Glutamatergic neuron (in vitro differentiated cells): ENCODE results near the gene SIGLEC12. TPM values are rescaled to one million over a fixed set of nuclear protein-coding genes. Genes with fewer than 3 reads are reported as not detected.

ENCODE experiments used
- DNase-seq: peaks from one replicate; pipeline ENCODE4 v3.0.0; 2022
- H3K27ac Mint-ChIP-seq: one replicate; pipeline ENCODE4 v1.8.0; 2020; ENCODE audit warnings: mild to moderate bottlenecking, mixed read lengths, inconsistent platforms; ENCODE audit not compliant: unreplicated experiment
- H3K27me3 Mint-ChIP-seq: one replicate; pipeline ENCODE4 v1.8.0; 2020; ENCODE audit warnings: mild to moderate bottlenecking, moderate library complexity, mixed read lengths, inconsistent platforms; ENCODE audit not compliant: unreplicated experiment
- H3K36me3 Mint-ChIP-seq: one replicate; pipeline ENCODE4 v1.8.0; 2020; ENCODE audit warnings: mild to moderate bottlenecking, mixed read lengths, inconsistent platforms; ENCODE audit not compliant: unreplicated experiment
- H3K4me1 Mint-ChIP-seq: one replicate; pipeline ENCODE4 v1.8.0; 2020; ENCODE audit warnings: mild to moderate bottlenecking, low read depth, mixed read lengths, inconsistent platforms; ENCODE audit not compliant: unreplicated experiment
- H3K4me3 Mint-ChIP-seq: one replicate; pipeline ENCODE4 v1.8.0; 2020; ENCODE audit warnings: mild to moderate bottlenecking, mixed read lengths, inconsistent platforms; ENCODE audit not compliant: unreplicated experiment
- H3K9me3 Mint-ChIP-seq: one replicate; pipeline ENCODE4 v1.8.0; 2020; ENCODE audit warnings: mild to moderate bottlenecking, moderate library complexity, mixed read lengths, inconsistent platforms; ENCODE audit not compliant: unreplicated experiment
- total RNA-seq: library from RNA; stranded (reverse); fragmentation: NEBNext Ultra II Directional; extraction: Animal tissue kit (Norgen Biotek cat#: 25700); gene quantifications from one replicate; pipeline ENCODE4 v1.2.1, GENCODE V29; 2021; ENCODE audit not compliant: unreplicated experiment
- TF ChIP-seq, protein P1 (sequence below): fragments of 200-600 bp; sonication (generic); IDR thresholded peaks from one replicate; pipeline ENCODE4 v1.5.0; 2021; ENCODE audit not compliant: partially characterized antibody, unreplicated experiment

The SIGLEC12 gene
- total RNA-seq, 1 donor from 2014 or later, result not detected

DNA sequence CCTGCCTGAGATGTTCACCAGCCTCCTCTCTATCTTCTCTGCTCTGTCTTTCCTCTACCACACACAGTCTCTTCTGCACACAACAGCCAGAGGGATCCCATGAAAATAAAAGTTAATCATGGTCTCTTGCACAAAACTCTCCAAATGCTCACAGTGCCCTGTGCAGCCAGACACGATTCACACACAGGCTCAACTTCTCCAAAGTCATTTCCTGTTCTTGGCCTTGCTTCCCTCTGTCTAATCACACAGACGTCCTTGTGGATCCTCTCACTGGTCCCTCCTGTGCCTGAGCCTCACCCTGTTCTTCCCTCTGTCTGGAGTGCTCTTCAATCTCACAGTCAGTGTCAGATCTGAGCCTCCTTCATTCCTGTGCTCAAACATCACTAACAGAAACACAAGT, 7.8 kb downstream of the SIGLEC12 start:
- no peaks in the 10 kb centered on the region for H3K9me3 Mint-ChIP-seq
- H3K4me1 Mint-ChIP-seq, result no peaks in the 10 kb centered on the region
- peaks cover 6% of the 10 kb centered on the region for H3K27me3 Mint-ChIP-seq
- peaks cover 6% of the 10 kb centered on the region for H3K36me3 Mint-ChIP-seq
- no peak overlapping the region for H3K4me3 Mint-ChIP-seq
- DNase-seq, result no peak
- H3K27ac Mint-ChIP-seq, result no peak overlapping the region
- TF ChIP-seq, protein P1, sequence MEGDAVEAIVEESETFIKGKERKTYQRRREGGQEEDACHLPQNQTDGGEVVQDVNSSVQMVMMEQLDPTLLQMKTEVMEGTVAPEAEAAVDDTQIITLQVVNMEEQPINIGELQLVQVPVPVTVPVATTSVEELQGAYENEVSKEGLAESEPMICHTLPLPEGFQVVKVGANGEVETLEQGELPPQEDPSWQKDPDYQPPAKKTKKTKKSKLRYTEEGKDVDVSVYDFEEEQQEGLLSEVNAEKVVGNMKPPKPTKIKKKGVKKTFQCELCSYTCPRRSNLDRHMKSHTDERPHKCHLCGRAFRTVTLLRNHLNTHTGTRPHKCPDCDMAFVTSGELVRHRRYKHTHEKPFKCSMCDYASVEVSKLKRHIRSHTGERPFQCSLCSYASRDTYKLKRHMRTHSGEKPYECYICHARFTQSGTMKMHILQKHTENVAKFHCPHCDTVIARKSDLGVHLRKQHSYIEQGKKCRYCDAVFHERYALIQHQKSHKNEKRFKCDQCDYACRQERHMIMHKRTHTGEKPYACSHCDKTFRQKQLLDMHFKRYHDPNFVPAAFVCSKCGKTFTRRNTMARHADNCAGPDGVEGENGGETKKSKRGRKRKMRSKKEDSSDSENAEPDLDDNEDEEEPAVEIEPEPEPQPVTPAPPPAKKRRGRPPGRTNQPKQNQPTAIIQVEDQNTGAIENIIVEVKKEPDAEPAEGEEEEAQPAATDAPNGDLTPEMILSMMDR, result no peak

DNA sequence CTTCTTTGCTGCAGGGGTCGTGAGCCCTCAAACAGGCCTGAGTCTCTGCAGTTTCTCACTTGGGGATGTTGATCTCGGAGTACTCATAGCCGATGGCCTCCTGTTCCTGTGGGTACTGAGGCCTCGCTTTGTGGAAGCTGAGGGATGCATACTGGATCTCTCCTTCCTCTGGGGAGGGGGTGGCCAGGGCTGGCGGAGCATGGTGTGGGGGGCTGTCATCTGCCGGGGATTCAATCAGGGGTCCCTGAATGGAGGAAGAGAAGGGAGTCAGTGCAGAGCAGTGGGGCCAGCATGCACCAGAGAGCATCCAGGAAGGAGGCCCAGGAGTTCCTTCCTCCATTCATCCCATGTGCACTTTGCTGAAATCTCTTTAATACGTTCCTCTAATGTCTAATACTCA, 10.0 kb downstream of the SIGLEC12 start:
- Mint-ChIP-seq H3K27me3 (peaks cover 2% of the 10 kb centered on the region), H3K36me3 (peaks cover 6% of the 10 kb centered on the region), H3K27ac (no peak overlapping the region), H3K4me1 (no peaks in the 10 kb centered on the region), H3K9me3 (no peaks in the 10 kb centered on the region), H3K4me3 (no peak overlapping the region)
- no peak for DNase-seq
- TF ChIP-seq, protein P1, result no peak

DNA sequence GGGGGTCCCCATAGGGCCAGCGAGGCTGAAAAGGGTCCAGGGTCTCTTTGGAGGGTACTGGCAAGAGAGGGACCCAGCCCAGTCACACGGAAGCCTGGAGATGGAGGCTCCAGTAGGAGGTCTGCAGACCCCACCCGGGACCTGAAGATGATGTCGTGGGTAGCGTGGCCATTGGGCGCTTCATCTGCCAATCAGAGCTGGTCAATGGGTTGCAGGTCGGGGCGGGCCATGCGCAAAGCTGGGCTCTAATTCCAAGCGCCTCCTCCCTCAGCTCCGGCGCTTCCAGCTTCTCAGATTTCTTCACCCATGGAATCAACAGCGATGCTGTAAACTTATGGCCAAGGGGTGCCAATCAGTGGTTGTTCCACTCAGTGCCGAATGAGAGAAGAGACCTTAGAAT, 10.9 kb downstream of the SIGLEC12 start:
- no peaks in the 10 kb centered on the region for H3K9me3 Mint-ChIP-seq
- TF ChIP-seq, protein P1, result no peak
- no peak overlapping the region for H3K4me3 Mint-ChIP-seq
- peaks cover 6% of the 10 kb centered on the region for H3K36me3 Mint-ChIP-seq
- no peaks in the 10 kb centered on the region for H3K4me1 Mint-ChIP-seq
- H3K27me3 Mint-ChIP-seq, result peaks cover 2% of the 10 kb centered on the region
- DNase-seq, result no peak
- no peak overlapping the region for H3K27ac Mint-ChIP-seq

DNA sequence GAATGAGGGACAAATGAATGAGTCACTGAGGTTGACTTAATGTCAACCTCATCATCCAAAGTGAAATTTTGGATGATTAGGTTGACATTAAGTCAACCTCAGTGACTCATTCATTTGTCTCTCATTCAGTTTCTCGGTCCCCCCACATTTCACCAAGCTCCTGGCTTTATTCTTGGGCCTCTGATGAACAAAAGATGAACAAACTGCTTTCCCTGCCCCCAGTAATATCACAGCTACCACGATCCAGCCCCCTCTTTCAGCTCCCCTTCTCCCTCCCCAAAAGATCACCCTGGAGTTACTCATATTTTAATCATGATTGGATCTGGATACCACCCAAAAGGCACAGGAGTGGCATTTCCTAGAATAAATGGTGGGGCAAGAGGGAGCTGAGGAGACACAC, 12.5 kb downstream of the SIGLEC12 start:
- H3K4me1 Mint-ChIP-seq, result no peaks in the 10 kb centered on the region
- H3K27ac Mint-ChIP-seq, result no peak overlapping the region
- DNase-seq, result no peak
- H3K4me3 Mint-ChIP-seq, result no peak overlapping the region
- peaks cover 6% of the 10 kb centered on the region for H3K36me3 Mint-ChIP-seq
- H3K27me3 Mint-ChIP-seq, result peaks cover 2% of the 10 kb centered on the region
- peaks cover 1% of the 10 kb centered on the region for H3K9me3 Mint-ChIP-seq
- TF ChIP-seq, protein P1, result no peak

DNA sequence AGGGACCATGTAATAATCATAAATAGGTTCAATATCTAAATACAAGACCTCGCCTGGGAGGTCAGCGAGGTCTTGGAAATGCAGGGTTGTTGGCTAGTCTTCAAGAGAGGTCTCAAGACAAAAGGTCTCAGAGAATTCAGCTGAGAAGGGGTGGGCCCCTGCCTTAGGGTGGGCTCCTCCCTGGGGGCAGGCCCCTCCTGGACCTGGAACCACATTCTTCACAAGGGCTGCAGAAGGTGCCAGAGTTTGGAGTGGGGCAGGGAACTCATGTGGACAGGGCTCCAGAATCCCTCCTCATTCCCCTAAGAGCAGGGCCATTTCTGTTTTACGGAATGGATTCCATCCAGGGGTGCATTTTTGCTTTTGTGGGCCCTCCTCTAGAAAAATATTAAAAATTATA, 13.1 kb downstream of the SIGLEC12 start:
- Mint-ChIP-seq H3K27ac (no peak overlapping the region), H3K27me3 (peaks cover 2% of the 10 kb centered on the region), H3K36me3 (peaks cover 5% of the 10 kb centered on the region), H3K4me1 (no peaks in the 10 kb centered on the region), H3K9me3 (peaks cover 1% of the 10 kb centered on the region), H3K4me3 (no peak overlapping the region)
- no peak for DNase-seq
- TF ChIP-seq, protein P1, result no peak
